Liver (tissue), 9 donors: ENCODE data around the gene BIRC6. TPM values are rescaled to one million over a fixed set of nuclear protein-coding genes. Genes with fewer than 3 reads are reported as not detected.

Experiments used
- DNase-seq: peaks from one replicate; pipeline ENCODE4 v3.0.0-alpha.2; 2017; ENCODE audit warnings: low spot score
- H3K27ac ChIP-seq, 2 donors: one replicate each; pipeline ENCODE4 v1.7.0; 2013; ENCODE audit warnings: inconsistent platforms in 2 of 2, low read length in 2 of 2, control low read depth in 1 of 2, low read depth in 1 of 2, mild to moderate bottlenecking in 1 of 2
- H3K27me3 ChIP-seq, 4 donors: one replicate each; pipeline versions ENCODE4 v1.6.1 to v1.7.0; 2013; ENCODE audit warnings: low read length in 3 of 4, inconsistent platforms in 1 of 4, mild to moderate bottlenecking in 1 of 4, moderate library complexity in 1 of 4; ENCODE audit not compliant: control insufficient read depth in 4 of 4, insufficient read depth in 4 of 4
- H3K36me3 ChIP-seq, 4 donors: one replicate each; pipeline versions ENCODE4 v1.6.1 to v1.7.0; 2013; ENCODE audit warnings: low read length in 3 of 4, mild to moderate bottlenecking in 3 of 4, low read depth in 1 of 4, moderate library complexity in 1 of 4; ENCODE audit not compliant: control insufficient read depth in 4 of 4, insufficient read depth in 3 of 4
- H3K4me1 ChIP-seq, 4 donors: one replicate each; pipeline versions ENCODE4 v1.6.1 to v1.7.0; 2013; ENCODE audit warnings: low read length in 3 of 4, mild to moderate bottlenecking in 3 of 4, moderate library complexity in 1 of 4; ENCODE audit not compliant: control insufficient read depth in 4 of 4, insufficient read depth in 4 of 4
- H3K4me3 ChIP-seq, 3 donors: one replicate each; pipeline versions ENCODE4 v1.6.1 to v1.7.0; 2013; ENCODE audit warnings: low read length in 3 of 3, control low read depth in 1 of 3, low read depth in 1 of 3, mild to moderate bottlenecking in 1 of 3
- H3K9ac ChIP-seq, 2 donors: one replicate each; pipeline ENCODE4 v1.7.0; 2013; ENCODE audit warnings: low read length in 2 of 2, mild to moderate bottlenecking in 2 of 2, moderate library complexity in 2 of 2, control low read depth in 1 of 2, low read depth in 1 of 2
- H3K9me3 ChIP-seq, 4 donors: one replicate each; pipeline versions ENCODE4 v1.6.1 to v1.7.0; 2013; ENCODE audit warnings: low read length in 3 of 4; ENCODE audit not compliant: control insufficient read depth in 4 of 4
- EGR1 ChIP-seq, 2 donors: IDR thresholded peaks; 2 replicates each; pipeline ENCODE4 v1.6.1; 2016 to 2018; ENCODE audit warnings: antibody characterized with exemption in 2 of 2, low read depth in 2 of 2
- FOXA1 ChIP-seq: IDR thresholded peaks from 2 replicates; pipeline ENCODE4 v1.6.1; 2016; ENCODE audit warnings: antibody characterized with exemption
- FOXA2 ChIP-seq: IDR thresholded peaks from 2 replicates; pipeline ENCODE4 v1.6.1; 2016; ENCODE audit warnings: antibody characterized with exemption
- HNF4A ChIP-seq, 2 donors: conservative IDR thresholded peaks; 2 replicates each; pipeline ENCODE4 v1.6.1; 2016; ENCODE audit warnings: antibody characterized with exemption in 2 of 2, mild to moderate bottlenecking in 2 of 2
- HNF4G ChIP-seq: IDR thresholded peaks from 2 replicates; pipeline ENCODE4 v1.6.1; 2016; ENCODE audit warnings: antibody characterized with exemption
- JUND ChIP-seq, 2 donors: IDR thresholded peaks; 2 replicates each; pipeline ENCODE4 v1.6.1; 2016; ENCODE audit warnings: antibody characterized with exemption in 2 of 2
- RAD21 ChIP-seq, 2 donors: IDR thresholded peaks; 2 replicates each; pipeline ENCODE4 v1.6.1; 2016; ENCODE audit warnings: antibody characterized with exemption in 2 of 2, mild to moderate bottlenecking in 2 of 2
- RXRA ChIP-seq, 2 donors: IDR thresholded peaks; 2 replicates each; pipeline ENCODE4 v1.6.1; 2017 to 2018; ENCODE audit warnings: antibody characterized with exemption in 2 of 2, mild to moderate bottlenecking in 1 of 2
- SP1 ChIP-seq: IDR thresholded peaks from 2 replicates; pipeline ENCODE4 v1.6.1; 2018; ENCODE audit warnings: antibody characterized with exemption, mild to moderate bottlenecking
- TAF1 ChIP-seq: conservative IDR thresholded peaks from 2 replicates; pipeline ENCODE4 v1.6.1; 2016; ENCODE audit warnings: antibody characterized with exemption, mild to moderate bottlenecking
- YY1 ChIP-seq: IDR thresholded peaks from 2 replicates; pipeline ENCODE4 v1.6.1; 2016; ENCODE audit warnings: antibody characterized with exemption, mild to moderate bottlenecking
- WGBS: extraction: QIAGEN DNeasy Blood & Tissue Kit; methylation state at CpG from one replicate; pipeline ENCODE4 v1.1.7; 2013; 5-methylcytosine and 5-hydroxymethylcytosine counted together
- polyA plus RNA-seq, 2 donors: library from polyadenylated mRNA; stranded (reverse) in 1 of 2; unstranded in 1 of 2; fragments of 200-250 nt in 1 of 2; fragments of >200 nt in 1 of 2; fragmentation: Nextera tagmentation in 1 of 2; extraction: Ambion mirVana in 1 of 2; gene quantifications; one replicate each; pipeline versions ENCODE4 v1.2.1 to v1.2.3, GENCODE V29; 2013 to 2015
- total RNA-seq, 2 donors: library from RNA; depleted of rRNA; stranded (reverse); fragments of >200 nt; gene quantifications; one replicate each; pipeline ENCODE4 v1.2.3, GENCODE V29; 2014
- TF ChIP-seq, protein P1 (sequence below): IDR thresholded peaks from 2 replicates; pipeline ENCODE4 v1.6.1; 2016; ENCODE audit warnings: antibody characterized with exemption
- TF ChIP-seq, protein P2 (sequence below): IDR thresholded peaks from 2 replicates; pipeline ENCODE4 v1.6.1; 2016; ENCODE audit warnings: antibody characterized with exemption
- TF ChIP-seq, protein P3 (sequence below): fragments of 150-350 bp; IDR thresholded peaks from 2 replicates; pipeline ENCODE4 v1.5.1; 2017; ENCODE audit warnings: improper control_type of control experiment, low read depth, low read length; ENCODE audit not compliant: missing input control
- TF ChIP-seq, protein P4 (sequence below): IDR thresholded peaks from 2 replicates; pipeline ENCODE4 v1.6.1; 2016; ENCODE audit warnings: antibody characterized with exemption
- donor health status: healthy.
- donor health status: healthy.
- donor health status: healthy.
- donor health status: healthy.
- donor health status: healthy.

The BIRC6 gene
- total and polyA plus RNA-seq, 4 donors, result 11.1 to 171 (median 45.2) TPM

DNA sequence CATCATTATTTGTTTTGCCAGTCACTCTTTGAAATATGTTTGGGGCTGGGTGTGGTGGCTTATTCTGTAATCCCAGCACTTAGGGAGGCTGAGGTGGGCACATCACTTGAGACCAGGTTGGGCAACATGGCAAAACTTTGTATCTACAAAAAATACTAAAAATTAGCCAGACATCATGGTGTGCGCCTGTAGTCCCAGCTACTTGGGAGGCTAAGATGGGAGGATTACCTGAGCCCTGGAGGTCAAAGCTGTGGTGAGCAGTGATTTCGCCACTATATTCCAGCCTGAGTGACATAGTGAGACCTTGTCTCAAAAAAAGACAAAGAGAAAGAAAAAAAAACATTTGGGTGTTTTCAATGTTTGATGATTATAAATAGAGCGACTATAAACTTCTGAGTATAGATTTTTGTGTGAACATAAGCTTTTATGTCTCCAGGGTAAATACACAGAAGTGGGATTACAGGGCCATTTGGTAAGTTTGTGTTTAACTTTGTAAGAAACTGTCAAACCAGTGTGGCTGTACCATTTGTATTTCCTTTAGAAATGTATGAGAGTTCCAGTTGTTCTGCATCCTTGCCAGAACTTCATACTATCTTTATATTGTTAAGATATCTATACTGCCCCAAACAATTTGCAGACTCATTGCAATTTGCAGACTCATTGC, 15.8 kb downstream of the BIRC6 start:
- TF ChIP-seq RAD21 (IDR thresholded peaks at IDR 0.05) (no peak), SP1 (no peak), HNF4G (no peak), RXRA (IDR thresholded peaks at IDR 0.05) (no peak), JUND (IDR thresholded peaks at IDR 0.05) (no peak), YY1 (no peak), EGR1 (IDR thresholded peaks at IDR 0.05; ENCODE audit: low read depth in 2 of 2) (no peak), FOXA1 (no peak), FOXA2 (no peak)
- TF ChIP-seq, protein P1, sequence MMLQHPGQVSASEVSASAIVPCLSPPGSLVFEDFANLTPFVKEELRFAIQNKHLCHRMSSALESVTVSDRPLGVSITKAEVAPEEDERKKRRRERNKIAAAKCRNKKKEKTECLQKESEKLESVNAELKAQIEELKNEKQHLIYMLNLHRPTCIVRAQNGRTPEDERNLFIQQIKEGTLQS, result no peak
- TF ChIP-seq, protein P2, sequence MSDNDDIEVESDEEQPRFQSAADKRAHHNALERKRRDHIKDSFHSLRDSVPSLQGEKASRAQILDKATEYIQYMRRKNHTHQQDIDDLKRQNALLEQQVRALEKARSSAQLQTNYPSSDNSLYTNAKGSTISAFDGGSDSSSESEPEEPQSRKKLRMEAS, result no peak
- TF ChIP-seq, protein P3, sequence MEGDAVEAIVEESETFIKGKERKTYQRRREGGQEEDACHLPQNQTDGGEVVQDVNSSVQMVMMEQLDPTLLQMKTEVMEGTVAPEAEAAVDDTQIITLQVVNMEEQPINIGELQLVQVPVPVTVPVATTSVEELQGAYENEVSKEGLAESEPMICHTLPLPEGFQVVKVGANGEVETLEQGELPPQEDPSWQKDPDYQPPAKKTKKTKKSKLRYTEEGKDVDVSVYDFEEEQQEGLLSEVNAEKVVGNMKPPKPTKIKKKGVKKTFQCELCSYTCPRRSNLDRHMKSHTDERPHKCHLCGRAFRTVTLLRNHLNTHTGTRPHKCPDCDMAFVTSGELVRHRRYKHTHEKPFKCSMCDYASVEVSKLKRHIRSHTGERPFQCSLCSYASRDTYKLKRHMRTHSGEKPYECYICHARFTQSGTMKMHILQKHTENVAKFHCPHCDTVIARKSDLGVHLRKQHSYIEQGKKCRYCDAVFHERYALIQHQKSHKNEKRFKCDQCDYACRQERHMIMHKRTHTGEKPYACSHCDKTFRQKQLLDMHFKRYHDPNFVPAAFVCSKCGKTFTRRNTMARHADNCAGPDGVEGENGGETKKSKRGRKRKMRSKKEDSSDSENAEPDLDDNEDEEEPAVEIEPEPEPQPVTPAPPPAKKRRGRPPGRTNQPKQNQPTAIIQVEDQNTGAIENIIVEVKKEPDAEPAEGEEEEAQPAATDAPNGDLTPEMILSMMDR, result no peak
- H3K4me1 ChIP-seq, result peaks cover 12 to 28% (median 20%) of the 10 kb centered on the region in 4 donors
- no peak overlapping the region for H3K4me3 ChIP-seq
- no peak overlapping the region for H3K27ac ChIP-seq
- peaks cover 0 to 1% (median 0%) of the 10 kb centered on the region in 4 donors for H3K36me3 ChIP-seq
- H3K9me3 ChIP-seq, result no peaks in the 10 kb centered on the region
- WGBS, result 77% methylated on average over 3 of the region's 3 CpGs
- DNase-seq, result no peak
- no peaks in the 10 kb centered on the region for H3K27me3 ChIP-seq
- no peak overlapping the region for H3K9ac ChIP-seq

DNA sequence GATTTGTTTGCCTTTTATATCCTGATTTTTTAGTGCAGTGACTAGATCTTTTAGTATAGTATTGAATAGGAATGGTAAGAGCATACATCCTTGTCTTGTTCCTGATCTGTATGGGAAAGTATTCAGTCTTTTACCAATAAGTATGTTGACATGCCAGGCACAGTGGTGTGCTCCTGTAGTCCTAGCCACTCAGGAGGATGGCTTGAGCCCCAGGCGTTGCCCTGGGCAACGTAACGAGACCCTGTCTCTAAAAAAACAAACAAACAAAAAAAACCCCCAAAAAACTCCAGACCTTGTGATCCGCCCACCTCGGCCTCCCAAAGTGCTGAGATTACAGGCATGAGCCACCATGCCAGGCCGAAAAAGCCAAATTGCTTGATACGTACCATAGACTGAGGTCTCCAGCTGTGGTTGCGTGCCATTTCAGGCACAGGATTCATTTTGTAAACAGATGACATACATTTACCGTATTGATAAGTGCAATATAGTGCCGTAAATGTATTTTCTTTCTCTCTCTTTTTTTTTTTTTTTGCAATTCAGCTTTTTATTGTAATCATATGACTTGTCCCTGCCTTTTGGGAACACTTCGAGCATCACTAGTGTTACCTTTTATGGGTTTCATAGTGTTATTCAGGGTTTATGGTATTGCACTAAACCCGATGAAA, 18.5 kb downstream of the BIRC6 start:
- Histone ChIP-seq H3K27me3 (no peaks in the 10 kb centered on the region), H3K27ac (no peak overlapping the region), H3K36me3 (peaks cover 0 to 3% (median under 1%) of the 10 kb centered on the region in 4 donors), H3K9ac (no peak overlapping the region), H3K4me1 (peaks cover 4 to 18% (median 10%) of the 10 kb centered on the region in 4 donors), H3K9me3 (no peaks in the 10 kb centered on the region), H3K4me3 (no peak overlapping the region)
- DNase-seq, result no peak
- 96% methylated on average over 12 of the region's 12 CpGs for WGBS
- TF ChIP-seq, protein P4, sequence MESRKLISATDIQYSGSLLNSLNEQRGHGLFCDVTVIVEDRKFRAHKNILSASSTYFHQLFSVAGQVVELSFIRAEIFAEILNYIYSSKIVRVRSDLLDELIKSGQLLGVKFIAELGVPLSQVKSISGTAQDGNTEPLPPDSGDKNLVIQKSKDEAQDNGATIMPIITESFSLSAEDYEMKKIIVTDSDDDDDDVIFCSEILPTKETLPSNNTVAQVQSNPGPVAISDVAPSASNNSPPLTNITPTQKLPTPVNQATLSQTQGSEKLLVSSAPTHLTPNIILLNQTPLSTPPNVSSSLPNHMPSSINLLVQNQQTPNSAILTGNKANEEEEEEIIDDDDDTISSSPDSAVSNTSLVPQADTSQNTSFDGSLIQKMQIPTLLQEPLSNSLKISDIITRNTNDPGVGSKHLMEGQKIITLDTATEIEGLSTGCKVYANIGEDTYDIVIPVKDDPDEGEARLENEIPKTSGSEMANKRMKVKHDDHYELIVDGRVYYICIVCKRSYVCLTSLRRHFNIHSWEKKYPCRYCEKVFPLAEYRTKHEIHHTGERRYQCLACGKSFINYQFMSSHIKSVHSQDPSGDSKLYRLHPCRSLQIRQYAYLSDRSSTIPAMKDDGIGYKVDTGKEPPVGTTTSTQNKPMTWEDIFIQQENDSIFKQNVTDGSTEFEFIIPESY, result no peak
- TF ChIP-seq TAF1 (no peak), HNF4A (conservative IDR thresholded peaks at IDR 0.05) (no peak), SP1 (no peak)
